Kidney (tissue), 14 donors: ENCODE results near the gene PAK1. TPM values are rescaled to one million over a fixed set of nuclear protein-coding genes. Genes with fewer than 3 reads are reported as not detected.
A peak's percentile ranks its signal among the peaks of the same experiment; 100 is the strongest.

Source experiments
- DNase-seq, 5 donors: peaks; one replicate each; pipeline ENCODE4 v3.0.0-alpha.2; 2013 to 2020
- FAIRE-seq: peaks from 2 replicates; lab custom pipeline; 2012; peaks lifted over from hg19 to GRCh38; lab: Jason Lieb, UNC
- H3K27ac ChIP-seq, 2 donors: one replicate each; pipeline ENCODE4 v1.7.0; 2013; ENCODE audit warnings: low read depth in 2 of 2, low read length in 2 of 2, inconsistent platforms in 1 of 2
- H3K27me3 ChIP-seq: one replicate; pipeline ENCODE4 v1.7.1; 2013; ENCODE audit warnings: low read length, inconsistent platforms; ENCODE audit not compliant: control insufficient read depth, insufficient read depth
- H3K36me3 ChIP-seq, 3 donors: one replicate each; pipeline versions ENCODE4 v1.7.0 to v1.7.1; 2013; ENCODE audit warnings: low read length in 3 of 3, control low read depth in 1 of 3, inconsistent platforms in 1 of 3; ENCODE audit not compliant: insufficient read depth in 3 of 3, control insufficient read depth in 2 of 3
- H3K4me1 ChIP-seq, 3 donors: one replicate each; pipeline versions ENCODE4 v1.7.0 to v1.7.1; 2013; ENCODE audit warnings: low read length in 3 of 3, inconsistent platforms in 1 of 3, low read depth in 1 of 3; ENCODE audit not compliant: control insufficient read depth in 2 of 3, insufficient read depth in 2 of 3
- H3K4me3 ChIP-seq, 3 donors: one replicate each; pipeline versions ENCODE4 v1.7.0 to v1.8.1; 2013; ENCODE audit warnings: low read length in 3 of 3, control low read depth in 1 of 3, inconsistent platforms in 1 of 3
- H3K9ac ChIP-seq, 3 donors: one replicate each; pipeline versions ENCODE4 v1.7.0 to v1.7.1; 2013; ENCODE audit warnings: low read length in 3 of 3, control low read depth in 1 of 3, inconsistent platforms in 1 of 3
- H3K9me3 ChIP-seq, 3 donors: one replicate each; pipeline versions ENCODE4 v1.7.0 to v1.7.1; 2013; ENCODE audit warnings: low read length in 3 of 3, control low read depth in 1 of 3, inconsistent platforms in 1 of 3; ENCODE audit not compliant: control insufficient read depth in 2 of 3, insufficient read depth in 1 of 3
- CTCF ChIP-seq: IDR thresholded peaks from 3 replicates; pipeline ENCODE4 v1.5.1; 2012; ENCODE audit warnings: mild to moderate bottlenecking, moderate library complexity, borderline replicate concordance; ENCODE audit not compliant: insufficient read depth; ENCODE audit errors: extremely low read depth
- intact Hi-C: fragments of 100-400 bp; cut with DNase I; formaldehyde crosslinking; loops from one replicate; pipeline ENCODE4 v1.11.1; 2022
- polyA plus RNA-seq: library from polyadenylated mRNA; stranded (reverse); fragments of 350-450 nt; fragmentation: Illumina TruSeq; extraction: RNeasy Lipid Tissue Mini Kit (QIAGEN cat#74804); gene quantifications from one replicate; pipeline ENCODE4 v1.2.3, GENCODE V29; 2014; ENCODE audit warnings: low read depth, low replicate concordance; ENCODE audit not compliant: insufficient read depth
- total RNA-seq: library from RNA; stranded (reverse); fragmentation: NEBNext Ultra II Directional; extraction: Animal tissue kit (Norgen Biotek cat#: 25700); gene quantifications from one replicate; pipeline ENCODE4 v1.2.1, GENCODE V29; 2021
- donor health status: control.
- donor health status: control.
- donor health status: control.
- donor health status: control.
- donor health status: control.
- donor health status: DM: yes; HTN: yes; CAD: no.
- donor health status: Normal renal cell carcinoma (clear cell type).

Gene PAK1
- total and polyA plus RNA-seq, 2 donors from 2014 or later: 22.2 to 29.1 TPM

DNA sequence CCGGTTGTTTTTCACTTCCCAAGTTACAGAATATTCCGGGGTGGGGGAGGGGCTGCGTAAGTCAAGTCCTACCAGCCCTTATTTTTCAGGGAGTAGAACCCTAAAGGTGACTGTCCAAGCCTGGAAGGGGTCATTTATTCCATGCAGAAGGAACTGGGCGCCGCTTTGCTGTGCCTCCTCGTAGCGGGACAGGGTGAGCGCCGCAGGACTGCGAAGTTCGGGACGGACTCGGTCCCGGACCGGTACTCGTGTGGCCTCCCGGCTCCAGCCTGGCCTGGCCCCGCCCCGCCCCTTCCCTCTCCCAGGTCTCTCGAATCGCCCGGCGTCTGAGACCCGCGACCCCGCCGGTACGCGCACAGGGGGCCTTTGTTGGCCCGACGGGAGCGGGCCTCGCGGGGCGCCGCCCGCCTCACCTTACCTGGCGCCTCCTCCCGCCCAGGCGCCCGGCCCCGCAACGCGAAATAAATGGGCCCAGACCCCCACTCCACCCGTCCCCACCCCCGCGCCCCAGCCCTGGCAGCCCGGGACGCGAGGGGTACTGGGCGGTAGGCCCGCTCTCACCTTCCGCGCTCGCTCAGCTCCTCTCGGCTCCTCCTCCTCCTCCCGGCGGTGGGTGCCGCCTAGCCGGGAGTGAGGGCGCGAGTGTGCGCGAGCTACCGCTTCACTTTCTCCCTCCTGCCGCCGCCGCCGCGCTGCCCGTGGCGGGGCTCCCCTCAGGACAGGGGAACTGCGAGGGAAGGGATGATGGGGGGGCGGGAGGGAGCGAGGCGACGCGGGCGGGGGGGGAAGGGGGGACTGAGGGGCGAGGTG is 698 bp downstream of the PAK1 start:
- peaks cover 0 to 7% (median 5%) of the 10 kb centered on the region in 3 donors for H3K4me1 ChIP-seq
- TF ChIP-seq CTCF: no peak
- no peaks in the 10 kb centered on the region for H3K36me3 ChIP-seq
- H3K9ac ChIP-seq: peak overlapping the region; percentile 22 to 24 (median 23)
- peak overlapping the region; percentile 65 to 83 (median 74) for H3K4me3 ChIP-seq
- intact Hi-C loops: no loop called here
- FAIRE-seq (no peak), DNase-seq (peak; percentile 62 to 84 (median 76))
- no peaks in the 10 kb centered on the region for H3K27me3 ChIP-seq
- peak overlapping the region; percentile 77 to 81 for H3K27ac ChIP-seq
- no peaks in the 10 kb centered on the region for H3K9me3 ChIP-seq

DNA sequence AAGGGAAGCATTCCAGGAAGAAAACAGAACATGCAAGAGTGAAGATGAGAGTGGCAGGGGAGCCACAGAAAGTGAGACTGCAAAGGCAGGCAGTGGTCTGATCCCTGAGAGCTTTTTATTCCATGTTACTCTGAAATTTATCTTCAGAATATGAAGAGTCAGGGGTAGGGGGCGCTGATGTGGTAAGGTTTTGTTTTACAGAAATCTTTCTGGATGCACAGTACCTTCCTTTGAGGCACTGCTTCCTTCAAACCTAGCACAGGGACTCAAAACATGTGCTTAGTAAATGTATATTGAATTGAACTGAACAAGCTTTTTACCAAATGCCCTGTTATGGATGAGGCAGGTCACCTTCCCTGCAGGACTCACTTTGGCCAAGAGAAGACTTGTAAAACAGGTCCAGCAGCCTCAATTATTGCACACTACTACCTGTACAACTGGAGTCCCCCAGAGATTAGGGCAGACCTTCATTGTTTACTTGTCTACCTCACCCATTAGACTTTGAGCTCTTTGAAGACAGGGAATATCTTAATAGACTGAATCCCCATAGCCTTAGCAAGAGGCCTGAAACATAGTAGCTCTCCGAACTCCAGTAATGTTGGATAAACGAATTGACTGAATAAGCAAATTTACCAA is 2.2 kb downstream of the PAK1 start:
- intact Hi-C loops: no loop called here
- Histone ChIP-seq H3K27ac (peak overlapping the region in 1 of 2 donors; percentile 8), H3K4me3 (no peak overlapping the region), H3K9me3 (no peaks in the 10 kb centered on the region), H3K27me3 (no peaks in the 10 kb centered on the region), H3K36me3 (no peaks in the 10 kb centered on the region), H3K4me1 (peaks cover 0 to 7% (median 5%) of the 10 kb centered on the region in 3 donors), H3K9ac (no peak overlapping the region)
- TF ChIP-seq CTCF: no peak
- FAIRE-seq (no peak), DNase-seq (peak in 4 of 5 donors; percentile 29 to 62 (median 46))

DNA sequence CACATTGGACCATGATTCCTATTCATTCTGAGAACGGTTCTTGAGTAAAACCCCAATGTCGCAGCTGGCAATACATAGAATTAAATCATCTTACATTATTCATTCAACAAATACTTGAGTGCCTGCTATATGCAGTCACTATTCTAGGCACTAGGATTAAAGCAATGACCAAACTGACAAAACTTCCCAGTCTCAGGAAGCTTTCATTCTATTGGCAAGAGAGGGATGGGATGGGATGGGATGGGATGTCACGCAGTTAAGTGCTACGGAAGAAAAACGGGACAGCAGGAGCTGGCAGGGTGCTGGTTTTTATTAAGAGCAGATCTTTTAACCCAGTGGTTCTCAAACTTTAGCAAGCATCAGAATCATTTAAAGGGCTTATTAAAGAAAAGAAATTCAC is 2.9 kb downstream of the PAK1 start:
- FAIRE-seq: no peak
- H3K4me3 ChIP-seq: no peak overlapping the region

More for the DNA sequence above, 2.9 kb downstream of the PAK1 start:
- H3K9ac ChIP-seq: no peak overlapping the region
- H3K9me3 ChIP-seq: no peaks in the 10 kb centered on the region
- DNase-seq: no peak
- H3K36me3 ChIP-seq: no peaks in the 10 kb centered on the region
- no peak overlapping the region for H3K27ac ChIP-seq
- TF ChIP-seq CTCF: no peak
- intact Hi-C loops: no loop called here
- no peaks in the 10 kb centered on the region for H3K27me3 ChIP-seq
- peaks cover 0 to 7% (median 5%) of the 10 kb centered on the region in 3 donors for H3K4me1 ChIP-seq
